Nephron progenitor cell (in vitro differentiated cells): ENCODE results near the gene PTK6.

ENCODE experiments used
- DNase-seq: peaks from one replicate; pipeline ENCODE4 v3.0.0; 2021
- H3K27ac Mint-ChIP-seq: 2 replicates; pipeline ENCODE4 v1.8.0; 2021; ENCODE audit warnings: mild to moderate bottlenecking, moderate library complexity, mixed read lengths
- H3K27me3 Mint-ChIP-seq: 2 replicates; pipeline ENCODE4 v1.8.0; 2021; ENCODE audit warnings: mild to moderate bottlenecking, low read depth, mixed read lengths; ENCODE audit not compliant: poor library complexity
- H3K36me3 Mint-ChIP-seq: 2 replicates; pipeline ENCODE4 v1.8.0; 2021; ENCODE audit warnings: low read depth, mixed read lengths
- H3K4me1 Mint-ChIP-seq: 2 replicates; pipeline ENCODE4 v1.8.0; 2021; ENCODE audit warnings: mixed read lengths
- H3K4me3 Mint-ChIP-seq: 2 replicates; pipeline ENCODE4 v1.8.0; 2021; ENCODE audit warnings: mild to moderate bottlenecking, moderate library complexity, mixed read lengths
- H3K9me3 Mint-ChIP-seq: 2 replicates; pipeline ENCODE4 v1.8.0; 2021; ENCODE audit warnings: mild to moderate bottlenecking, moderate library complexity, mixed read lengths
- TF ChIP-seq, protein P1 (sequence below): fragments of 200-600 bp; sonication (generic); IDR thresholded peaks from 2 replicates; pipeline ENCODE4 v1.5.0; 2021; ENCODE audit warnings: antibody characterized with exemption

Gene PTK6

DNA sequence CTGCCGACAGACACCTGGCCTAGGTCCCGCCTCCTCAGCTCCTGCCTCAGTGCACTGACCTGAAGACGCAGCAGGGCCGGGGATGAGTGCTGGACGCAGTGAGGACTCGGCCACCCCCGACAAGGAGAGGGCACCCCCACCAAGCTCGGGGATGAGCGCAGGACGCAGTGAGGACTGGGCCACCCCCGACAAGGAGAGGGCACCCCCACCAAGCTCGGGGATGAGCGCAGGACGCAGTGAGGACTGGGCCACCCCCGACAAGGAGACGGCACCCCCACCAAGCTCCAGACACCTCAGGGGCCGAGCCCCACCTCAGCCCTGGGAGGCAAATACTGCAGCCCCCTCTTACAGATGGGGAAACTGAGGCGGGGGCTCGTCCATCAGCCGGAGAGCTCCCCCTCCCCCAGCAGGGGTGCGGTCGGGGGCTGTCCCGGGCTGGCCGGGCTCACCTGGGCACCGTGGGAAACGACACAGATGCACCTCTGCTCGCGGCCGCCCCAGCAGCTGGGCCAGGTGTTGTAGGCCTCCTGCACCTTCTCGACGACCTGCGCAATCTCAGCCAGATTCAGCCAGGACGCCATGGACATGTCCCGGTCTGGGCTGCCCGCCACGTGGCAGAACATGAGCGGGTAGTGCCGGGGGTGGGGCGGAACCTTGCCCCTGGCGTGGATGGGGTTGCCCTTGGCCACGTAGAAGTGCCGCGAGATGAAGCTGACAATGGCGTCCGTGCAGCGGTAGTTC, 29.4 kb upstream of the PTK6 start:
- H3K27ac Mint-ChIP-seq = no peak overlapping the region
- H3K36me3 Mint-ChIP-seq = no peaks in the 10 kb centered on the region
- H3K4me3 Mint-ChIP-seq = no peak overlapping the region
- no peaks in the 10 kb centered on the region for H3K27me3 Mint-ChIP-seq
- TF ChIP-seq, protein P1, sequence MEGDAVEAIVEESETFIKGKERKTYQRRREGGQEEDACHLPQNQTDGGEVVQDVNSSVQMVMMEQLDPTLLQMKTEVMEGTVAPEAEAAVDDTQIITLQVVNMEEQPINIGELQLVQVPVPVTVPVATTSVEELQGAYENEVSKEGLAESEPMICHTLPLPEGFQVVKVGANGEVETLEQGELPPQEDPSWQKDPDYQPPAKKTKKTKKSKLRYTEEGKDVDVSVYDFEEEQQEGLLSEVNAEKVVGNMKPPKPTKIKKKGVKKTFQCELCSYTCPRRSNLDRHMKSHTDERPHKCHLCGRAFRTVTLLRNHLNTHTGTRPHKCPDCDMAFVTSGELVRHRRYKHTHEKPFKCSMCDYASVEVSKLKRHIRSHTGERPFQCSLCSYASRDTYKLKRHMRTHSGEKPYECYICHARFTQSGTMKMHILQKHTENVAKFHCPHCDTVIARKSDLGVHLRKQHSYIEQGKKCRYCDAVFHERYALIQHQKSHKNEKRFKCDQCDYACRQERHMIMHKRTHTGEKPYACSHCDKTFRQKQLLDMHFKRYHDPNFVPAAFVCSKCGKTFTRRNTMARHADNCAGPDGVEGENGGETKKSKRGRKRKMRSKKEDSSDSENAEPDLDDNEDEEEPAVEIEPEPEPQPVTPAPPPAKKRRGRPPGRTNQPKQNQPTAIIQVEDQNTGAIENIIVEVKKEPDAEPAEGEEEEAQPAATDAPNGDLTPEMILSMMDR = no peak
- no peak for DNase-seq
- no peaks in the 10 kb centered on the region for H3K9me3 Mint-ChIP-seq
- H3K4me1 Mint-ChIP-seq = no peaks in the 10 kb centered on the region

DNA sequence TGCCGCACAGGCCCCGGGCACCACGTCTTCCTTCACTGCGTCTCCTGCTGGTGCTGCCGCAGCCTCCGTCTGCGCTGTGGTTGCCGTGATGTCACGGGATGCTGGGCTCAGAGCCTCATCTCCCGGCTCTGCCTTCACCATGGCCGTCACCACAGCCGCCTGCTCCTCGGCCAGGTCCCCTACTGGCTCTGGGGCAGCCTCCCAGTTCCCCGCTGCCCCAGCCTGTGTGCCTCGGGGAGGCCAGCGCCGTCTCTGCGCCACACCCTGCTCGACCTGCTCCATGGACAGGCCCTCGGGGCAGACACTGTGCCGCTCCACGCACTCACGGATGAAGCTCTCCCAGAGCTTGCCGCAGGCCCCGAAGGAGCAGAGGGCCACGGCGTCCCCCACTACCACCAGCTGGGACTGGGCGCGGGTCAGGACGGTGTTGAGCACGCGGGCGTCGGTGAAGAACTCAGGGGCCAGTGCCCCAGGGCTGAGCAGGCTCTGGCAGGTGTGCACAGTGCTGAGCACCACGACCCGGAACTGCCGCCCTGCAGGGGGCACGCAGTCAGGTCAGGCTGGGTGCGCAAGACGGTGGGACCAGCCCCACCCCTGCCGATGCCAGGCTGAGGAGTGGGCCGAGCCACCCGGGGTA, 28.6 kb upstream of the PTK6 start:
- H3K9me3 Mint-ChIP-seq = no peaks in the 10 kb centered on the region

DNA sequence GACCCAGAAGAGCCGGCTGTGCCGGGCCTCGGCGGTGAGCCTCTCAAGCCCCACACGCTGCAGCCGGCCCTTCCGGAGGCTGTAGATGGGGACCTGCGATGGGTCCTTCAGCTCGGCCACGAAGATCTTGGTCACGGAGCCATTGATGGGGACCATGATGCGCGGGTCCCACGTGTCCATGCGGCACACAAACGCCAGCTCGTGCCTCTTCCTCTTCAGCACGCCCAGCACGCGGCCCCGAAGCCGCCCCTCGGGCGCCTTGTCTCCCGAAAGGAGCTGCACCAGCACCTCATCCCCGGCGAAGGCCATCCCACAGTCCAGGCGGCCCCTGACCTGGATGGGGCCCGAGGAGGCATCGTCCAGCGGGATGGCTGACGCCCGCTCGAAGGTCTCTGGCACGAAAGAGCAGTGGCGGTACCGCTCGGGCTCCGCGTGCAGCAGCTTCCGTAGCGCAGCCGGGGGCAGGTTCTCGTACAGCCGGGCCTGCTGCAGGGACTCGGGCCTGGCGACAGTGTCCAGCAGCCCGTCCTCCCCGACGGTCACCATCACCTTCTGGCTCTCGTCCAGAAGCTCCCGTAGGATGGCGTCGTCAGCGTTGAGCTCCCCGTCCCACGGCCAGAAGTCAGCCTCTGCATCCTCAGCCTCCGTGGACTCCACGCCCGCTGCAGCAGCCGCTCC, 28.0 kb upstream of the PTK6 start:
- peaks cover 4% of the 10 kb centered on the region for H3K36me3 Mint-ChIP-seq
- H3K4me1 Mint-ChIP-seq = no peaks in the 10 kb centered on the region
- TF ChIP-seq, protein P1 = no peak
- H3K4me3 Mint-ChIP-seq = no peak overlapping the region
- no peak for DNase-seq
- H3K27ac Mint-ChIP-seq = no peak overlapping the region
- H3K27me3 Mint-ChIP-seq = peaks cover 3% of the 10 kb centered on the region
- no peaks in the 10 kb centered on the region for H3K9me3 Mint-ChIP-seq

More for the DNA sequence above, 28.6 kb upstream of the PTK6 start:
- H3K4me1 Mint-ChIP-seq = no peaks in the 10 kb centered on the region
- no peaks in the 10 kb centered on the region for H3K36me3 Mint-ChIP-seq
- no peak overlapping the region for H3K27ac Mint-ChIP-seq
- H3K4me3 Mint-ChIP-seq = no peak overlapping the region
- TF ChIP-seq, protein P1 = no peak
- no peaks in the 10 kb centered on the region for H3K27me3 Mint-ChIP-seq
- no peak for DNase-seq

DNA sequence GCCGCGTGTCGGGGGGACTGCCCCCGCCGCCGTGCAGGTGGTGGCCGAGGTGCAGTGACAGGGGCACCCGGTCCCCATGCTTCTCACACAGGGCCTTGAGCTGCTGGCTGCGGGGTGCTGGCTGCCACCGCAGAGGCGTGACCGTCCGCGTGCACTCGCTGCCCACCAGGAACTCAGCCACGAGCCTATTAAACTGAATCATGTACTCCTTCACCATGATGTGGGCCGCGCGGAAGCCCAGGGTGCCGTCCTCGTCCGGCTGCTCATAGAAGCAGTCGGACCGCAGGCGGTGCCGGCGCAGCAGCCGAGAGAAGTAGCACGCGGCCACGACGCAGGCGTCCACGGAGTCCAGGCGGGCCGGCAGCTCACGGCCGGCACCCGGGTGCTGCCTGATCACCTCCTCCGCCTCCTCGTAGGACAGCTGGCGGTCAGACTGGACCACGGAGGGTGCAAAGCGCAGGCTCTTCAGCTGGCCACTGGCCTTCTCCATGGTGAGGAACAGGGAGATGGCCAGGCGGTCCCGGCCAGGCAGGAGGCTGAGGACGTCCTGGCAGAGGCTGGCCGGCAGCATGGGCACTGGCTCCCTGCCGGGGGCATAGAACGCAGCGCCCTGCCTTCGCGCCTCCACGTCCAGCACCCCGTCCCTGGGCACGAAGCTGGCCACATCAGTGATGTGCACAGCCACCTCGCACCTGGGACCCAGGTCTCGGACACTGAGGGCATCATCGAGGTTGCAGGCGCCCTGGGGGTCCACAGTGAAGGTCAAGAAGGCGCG, 27.0 kb upstream of the PTK6 start:
- Mint-ChIP-seq H3K27ac (no peak overlapping the region), H3K4me1 (no peaks in the 10 kb centered on the region), H3K27me3 (peaks cover 3% of the 10 kb centered on the region), H3K9me3 (no peaks in the 10 kb centered on the region), H3K36me3 (peaks cover 5% of the 10 kb centered on the region), H3K4me3 (no peak overlapping the region)
- TF ChIP-seq, protein P1 = no peak
- DNase-seq = no peak

DNA sequence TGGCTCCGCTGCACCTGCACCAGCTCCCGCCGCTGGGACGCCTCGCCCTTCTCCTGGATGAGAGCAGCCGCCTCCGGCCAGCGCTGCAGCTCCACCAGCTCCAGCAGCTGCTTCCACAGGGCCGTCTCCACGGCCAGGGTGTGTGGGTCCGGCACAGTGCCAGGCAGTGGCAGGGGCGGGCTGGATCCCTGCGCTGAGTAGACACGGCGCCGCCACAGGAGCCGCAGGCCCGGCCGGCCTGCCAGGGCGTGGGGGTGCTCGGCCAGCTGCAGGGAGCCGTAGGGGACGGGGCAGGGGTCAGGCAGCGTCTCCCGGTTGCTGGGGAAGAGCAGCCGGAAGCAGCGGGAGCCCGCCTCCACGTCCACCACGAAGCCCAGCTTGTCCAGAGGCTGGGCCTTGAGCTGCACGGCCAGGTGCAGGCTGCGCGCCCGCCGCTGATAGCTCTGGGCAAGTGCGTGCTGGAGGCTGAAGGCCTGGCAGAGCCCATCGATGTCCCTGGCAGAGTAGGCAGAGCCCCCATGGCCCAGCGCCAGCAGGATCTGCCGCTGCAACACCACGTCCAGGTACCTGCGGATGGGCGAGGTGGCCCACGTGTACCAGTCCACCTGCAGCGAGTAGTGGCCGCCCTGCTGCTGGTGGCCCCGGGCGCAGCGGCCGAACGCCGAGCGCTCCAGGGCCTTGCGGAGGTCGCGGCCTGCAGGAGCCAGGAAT, 26.2 kb upstream of the PTK6 start:
- H3K27me3 Mint-ChIP-seq = peaks cover 3% of the 10 kb centered on the region
- no peaks in the 10 kb centered on the region for H3K4me1 Mint-ChIP-seq
- H3K36me3 Mint-ChIP-seq = peaks cover 5% of the 10 kb centered on the region
- TF ChIP-seq, protein P1 = no peak
- H3K4me3 Mint-ChIP-seq = no peak overlapping the region
- DNase-seq = no peak
- no peak overlapping the region for H3K27ac Mint-ChIP-seq
- H3K9me3 Mint-ChIP-seq = no peaks in the 10 kb centered on the region
